Stimulated activated CD4-positive, alpha-beta T cell treated with anti-CD3 and anti-CD28 coated beads, Interleukin-15, amount 100 ng/mL, for 24 hours (primary cell): ENCODE data around the gene PSG1.

Experiments
- DNase-seq: peaks from one replicate; pipeline ENCODE4 v3.0.0-alpha.2; 2020

The PSG1 gene

GRCh38 chr19:42816894-42817293 lies 62.6 kb downstream of the PSG1 start:
- DNase-seq: no peak
